Ovary (tissue), 3 donors: ENCODE measurements around the gene NSMCE4A.

Source experiments
- CTCF ChIP-seq, 3 donors: fragments of 450-650 bp in 2 of 3; fragments of 200-600 bp in 1 of 3; IDR thresholded peaks; one replicate each; pipeline versions ENCODE4 v1.5.1 to v1.8.0; 2016 to 2022; ENCODE audit warnings: antibody characterized with exemption in 3 of 3, mild to moderate bottlenecking in 1 of 3
- EP300 ChIP-seq: sonication (generic); formaldehyde crosslinking; IDR thresholded peaks from one replicate; pipeline ENCODE4 v1.6.1; 2017; ENCODE audit warnings: antibody characterized with exemption
- POLR2A ChIP-seq: fragments of 450-650 bp; IDR thresholded peaks from one replicate; pipeline ENCODE4 v1.6.1; 2017; ENCODE audit warnings: antibody characterized with exemption, mild to moderate bottlenecking, moderate library complexity
- donor health status: DM: no; HTN: no; CAD: no.

GRCh38 chr10:121921238-121921931, 53.6 kb downstream of the NSMCE4A start:
- TF ChIP-seq CTCF (IDR thresholded peaks at IDR 0.05) = no peak
- no peak for TF ChIP-seq POLR2A
- TF ChIP-seq EP300 = no peak
